Measurements from ENCODE around the gene SLC44A2. TPM values are rescaled to one million over a fixed set of nuclear protein-coding genes. Genes with fewer than 3 reads are reported as not detected.

Gene SLC44A2
- total RNA-seq, 1 donor from 2014 or later: 41.2 TPM

DNA sequence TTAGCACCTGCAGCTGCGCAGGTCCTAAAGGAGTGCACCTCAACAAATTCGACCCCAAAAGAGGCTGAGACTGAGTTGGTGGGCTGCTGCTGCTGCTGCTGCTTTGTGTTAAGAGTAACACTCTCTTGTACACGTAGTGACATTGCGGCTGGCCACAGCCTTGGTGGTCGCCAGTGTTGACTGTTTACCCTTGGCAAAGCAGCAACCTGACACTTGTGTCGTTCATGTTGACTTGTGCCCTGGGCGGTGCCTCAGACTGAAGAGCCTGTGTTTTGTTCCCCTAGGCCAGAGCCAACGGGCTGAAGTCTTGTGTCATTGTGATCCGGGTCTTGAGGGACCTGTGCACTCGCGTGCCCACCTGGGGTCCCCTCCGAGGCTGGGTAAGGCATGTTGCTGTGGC is 53.5 kb downstream of the SLC44A2 start:
- H3K36me3 ChIP-seq (ENCODE audit: control insufficient read depth in 3 of 3, insufficient read depth in 3 of 3, low read length in 3 of 3): peaks cover 75 to 76% (median 76%) of the 10 kb centered on the region in 3 donors
- H3K27me3 ChIP-seq (ENCODE audit: control insufficient read depth in 3 of 3, insufficient read depth in 3 of 3, low read length in 3 of 3): no peaks in the 10 kb centered on the region
- H3K4me3 ChIP-seq (ENCODE audit: low read length in 3 of 3): no peak overlapping the region
- no peaks in the 10 kb centered on the region for H3K4me1 ChIP-seq (ENCODE audit: control insufficient read depth in 3 of 3, insufficient read depth in 3 of 3, low read length in 3 of 3)
- H3K9me3 ChIP-seq (ENCODE audit: control insufficient read depth in 3 of 3, low read length in 3 of 3): no peaks in the 10 kb centered on the region
- no peak overlapping the region for H3K27ac ChIP-seq (ENCODE audit: low read depth, low read length)
- no peak overlapping the region for H3K9ac ChIP-seq (ENCODE audit: low read depth in 1 of 3, low read length in 3 of 3)

DNA sequence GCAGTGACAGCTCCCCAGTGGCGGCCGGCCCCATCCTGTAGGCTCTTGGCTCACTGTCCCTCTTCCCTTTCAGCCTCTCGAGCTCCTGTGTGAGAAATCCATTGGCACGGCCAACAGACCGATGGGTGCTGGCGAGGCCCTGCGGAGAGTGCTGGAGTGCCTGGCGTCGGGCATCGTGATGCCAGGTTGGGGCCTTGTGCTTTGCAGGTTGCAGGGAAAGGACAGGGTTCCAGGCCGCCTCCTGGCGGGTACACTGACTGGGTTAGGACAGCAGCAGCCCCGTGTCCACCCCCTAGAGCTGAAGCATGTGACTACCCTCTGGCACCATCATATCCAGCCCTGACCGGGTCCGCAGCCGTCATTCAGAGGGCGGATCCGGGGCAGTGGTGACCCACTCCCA is 54.4 kb downstream of the SLC44A2 start:
- H3K4me3 ChIP-seq (ENCODE audit: low read length in 3 of 3): no peak overlapping the region
- no peaks in the 10 kb centered on the region for H3K4me1 ChIP-seq (ENCODE audit: control insufficient read depth in 3 of 3, insufficient read depth in 3 of 3, low read length in 3 of 3)
- H3K27ac ChIP-seq (ENCODE audit: low read depth, low read length): no peak overlapping the region
- peaks cover 82 to 85% (median 83%) of the 10 kb centered on the region in 3 donors for H3K36me3 ChIP-seq (ENCODE audit: control insufficient read depth in 3 of 3, insufficient read depth in 3 of 3, low read length in 3 of 3)
- H3K9ac ChIP-seq (ENCODE audit: low read depth in 1 of 3, low read length in 3 of 3): no peak overlapping the region
- H3K9me3 ChIP-seq (ENCODE audit: control insufficient read depth in 3 of 3, low read length in 3 of 3): no peaks in the 10 kb centered on the region
- H3K27me3 ChIP-seq (ENCODE audit: control insufficient read depth in 3 of 3, insufficient read depth in 3 of 3, low read length in 3 of 3): no peaks in the 10 kb centered on the region

DNA sequence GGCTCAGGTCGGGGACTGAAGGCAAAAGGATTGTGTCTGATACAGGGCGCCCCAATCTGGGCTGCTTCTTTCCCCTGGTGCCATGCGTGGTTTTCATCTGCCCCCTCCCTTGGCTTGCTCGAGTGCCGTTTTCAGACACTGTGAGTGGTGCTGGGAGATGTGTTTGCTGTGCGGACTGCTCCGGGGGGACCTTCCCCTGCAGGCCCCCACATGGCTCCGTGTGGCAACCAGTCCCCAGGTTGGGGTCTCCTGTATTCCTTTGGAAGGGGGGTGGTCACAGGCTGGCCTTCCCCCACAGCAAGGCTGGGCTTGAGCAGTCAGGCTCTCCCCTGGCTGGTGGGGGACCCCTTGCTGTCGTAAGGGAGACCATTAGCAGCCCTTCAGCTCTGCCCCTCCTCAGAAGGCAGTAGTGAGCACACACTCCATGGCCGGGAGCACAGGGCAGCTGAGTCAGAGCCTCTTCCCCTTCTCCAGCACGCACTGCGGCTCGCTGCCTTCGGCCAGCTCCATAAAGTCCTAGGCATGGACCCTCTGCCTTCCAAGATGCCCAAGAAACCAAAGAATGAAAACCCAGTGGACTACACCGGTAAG is 55.3 kb downstream of the SLC44A2 start:
- peaks cover 82 to 87% (median 83%) of the 10 kb centered on the region in 3 donors for H3K36me3 ChIP-seq (ENCODE audit: control insufficient read depth in 3 of 3, insufficient read depth in 3 of 3, low read length in 3 of 3)
- no peak overlapping the region for H3K27ac ChIP-seq (ENCODE audit: low read depth, low read length)
- H3K4me1 ChIP-seq (ENCODE audit: control insufficient read depth in 3 of 3, insufficient read depth in 3 of 3, low read length in 3 of 3): no peaks in the 10 kb centered on the region
- no peaks in the 10 kb centered on the region for H3K27me3 ChIP-seq (ENCODE audit: control insufficient read depth in 3 of 3, insufficient read depth in 3 of 3, low read length in 3 of 3)
- no peak overlapping the region for H3K4me3 ChIP-seq (ENCODE audit: low read length in 3 of 3)
- no peaks in the 10 kb centered on the region for H3K9me3 ChIP-seq (ENCODE audit: control insufficient read depth in 3 of 3, low read length in 3 of 3)
- H3K9ac ChIP-seq (ENCODE audit: low read depth in 1 of 3, low read length in 3 of 3): no peak overlapping the region

DNA sequence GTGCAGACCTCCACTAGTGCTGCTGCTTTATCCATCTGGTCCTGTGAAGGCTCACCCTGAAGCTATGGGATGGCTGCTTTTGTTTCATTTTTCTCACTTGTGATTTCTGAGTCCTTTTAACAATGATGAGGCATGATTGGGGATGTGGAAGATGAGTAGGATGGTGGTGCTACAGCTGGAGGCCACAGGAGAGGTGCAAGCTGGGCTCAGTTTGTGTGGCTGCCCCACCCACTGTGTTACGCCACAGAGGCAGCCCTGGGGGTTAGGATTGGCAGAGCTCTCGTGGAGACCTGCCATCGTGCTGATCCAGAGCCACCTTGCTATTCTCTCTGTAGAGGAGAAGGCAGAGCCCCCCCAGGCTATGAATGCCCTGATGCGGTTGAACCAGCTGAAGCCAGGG is 56.3 kb downstream of the SLC44A2 start:
- Histone ChIP-seq H3K9me3 (ENCODE audit: control insufficient read depth in 3 of 3, low read length in 3 of 3) (no peaks in the 10 kb centered on the region), H3K9ac (ENCODE audit: low read depth in 1 of 3, low read length in 3 of 3) (no peak overlapping the region), H3K4me3 (ENCODE audit: low read length in 3 of 3) (no peak overlapping the region), H3K27ac (ENCODE audit: low read depth, low read length) (no peak overlapping the region), H3K27me3 (ENCODE audit: control insufficient read depth in 3 of 3, insufficient read depth in 3 of 3, low read length in 3 of 3) (no peaks in the 10 kb centered on the region), H3K36me3 (ENCODE audit: control insufficient read depth in 3 of 3, insufficient read depth in 3 of 3, low read length in 3 of 3) (peaks cover 84 to 93% (median 85%) of the 10 kb centered on the region in 3 donors), H3K4me1 (ENCODE audit: control insufficient read depth in 3 of 3, insufficient read depth in 3 of 3, low read length in 3 of 3) (peaks cover 0 to 4% (median 0%) of the 10 kb centered on the region in 3 donors)

DNA sequence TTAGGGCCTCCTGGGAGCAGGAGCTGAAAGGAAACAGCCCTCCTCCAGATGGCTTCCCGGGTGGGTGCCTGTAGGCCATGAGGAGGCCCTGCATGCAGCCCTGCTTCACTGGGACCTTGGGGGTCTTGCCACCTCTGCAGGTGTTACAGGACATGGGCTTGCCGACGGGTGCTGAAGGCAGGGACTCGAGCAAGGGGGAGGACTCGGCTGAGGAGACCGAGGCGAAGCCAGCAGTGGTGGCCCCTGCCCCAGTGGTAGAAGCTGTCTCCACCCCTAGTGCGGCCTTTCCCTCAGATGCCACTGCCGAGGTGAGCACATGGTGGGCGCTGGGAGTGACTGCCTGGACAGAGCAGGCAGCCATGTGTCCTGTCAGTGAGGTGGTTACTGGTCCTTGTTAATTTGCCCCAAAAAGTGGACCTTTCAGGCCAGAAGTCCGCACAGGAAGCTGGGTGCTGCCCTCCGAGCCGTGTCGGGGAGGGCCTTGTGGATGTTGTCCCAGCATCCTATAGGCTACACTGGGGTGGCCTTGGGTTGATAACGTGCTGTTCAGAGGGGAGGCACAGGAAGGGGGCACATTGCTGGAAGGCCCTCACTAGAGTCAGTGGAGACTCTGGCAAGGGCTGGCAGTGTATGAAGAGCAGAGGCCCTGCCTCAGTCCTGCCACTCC is 57.2 kb downstream of the SLC44A2 start:
- H3K36me3 ChIP-seq (ENCODE audit: control insufficient read depth in 3 of 3, insufficient read depth in 3 of 3, low read length in 3 of 3): peaks cover 85 to 91% (median 85%) of the 10 kb centered on the region in 3 donors

DNA sequence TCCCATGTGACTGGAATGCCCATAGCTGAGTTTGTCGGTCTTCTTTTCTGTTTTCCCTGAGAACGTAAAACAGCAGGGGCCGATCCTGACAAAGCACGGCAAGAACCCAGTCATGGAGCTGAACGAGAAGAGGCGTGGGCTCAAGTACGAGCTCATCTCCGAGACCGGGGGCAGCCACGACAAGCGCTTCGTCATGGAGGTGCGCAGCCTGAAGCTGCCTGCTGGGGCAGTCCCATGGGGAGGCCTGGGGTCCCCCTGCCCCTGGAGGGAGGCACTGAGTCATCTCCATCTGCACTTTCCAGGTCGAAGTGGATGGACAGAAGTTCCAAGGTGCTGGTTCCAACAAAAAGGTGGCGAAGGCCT is 57.7 kb downstream of the SLC44A2 start:
- H3K36me3 ChIP-seq (ENCODE audit: control insufficient read depth in 3 of 3, insufficient read depth in 3 of 3, low read length in 3 of 3): peaks cover 85 to 91% (median 85%) of the 10 kb centered on the region in 3 donors
- H3K27ac ChIP-seq (ENCODE audit: low read depth, low read length): no peak overlapping the region

More for the DNA sequence above, 57.2 kb downstream of the SLC44A2 start:
- Histone ChIP-seq H3K27me3 (ENCODE audit: control insufficient read depth in 3 of 3, insufficient read depth in 3 of 3, low read length in 3 of 3) (no peaks in the 10 kb centered on the region), H3K27ac (ENCODE audit: low read depth, low read length) (no peak overlapping the region), H3K9ac (ENCODE audit: low read depth in 1 of 3, low read length in 3 of 3) (no peak overlapping the region), H3K4me3 (ENCODE audit: low read length in 3 of 3) (no peak overlapping the region), H3K9me3 (ENCODE audit: control insufficient read depth in 3 of 3, low read length in 3 of 3) (no peaks in the 10 kb centered on the region), H3K4me1 (ENCODE audit: control insufficient read depth in 3 of 3, insufficient read depth in 3 of 3, low read length in 3 of 3) (peaks cover 0 to 9% (median 0%) of the 10 kb centered on the region in 3 donors)

DNA sequence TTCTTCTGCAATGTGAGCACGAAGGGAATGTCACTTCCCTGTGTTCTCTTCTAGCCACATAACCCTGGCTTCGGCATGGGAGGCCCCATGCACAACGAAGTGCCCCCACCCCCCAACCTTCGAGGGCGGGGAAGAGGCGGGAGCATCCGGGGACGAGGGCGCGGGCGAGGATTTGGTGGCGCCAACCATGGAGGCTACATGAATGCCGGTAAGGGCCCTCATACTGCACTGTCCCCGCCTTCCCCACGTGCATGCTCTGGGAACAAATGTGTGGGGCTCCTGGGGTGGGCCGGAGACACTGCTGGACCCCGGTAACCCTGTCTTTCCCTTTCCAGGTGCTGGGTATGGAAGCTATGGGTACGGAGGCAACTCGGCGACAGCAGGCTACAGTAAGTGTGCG is 58.2 kb downstream of the SLC44A2 start:
- no peak overlapping the region for H3K9ac ChIP-seq (ENCODE audit: low read depth in 1 of 3, low read length in 3 of 3)
- no peaks in the 10 kb centered on the region for H3K9me3 ChIP-seq (ENCODE audit: control insufficient read depth in 3 of 3, low read length in 3 of 3)
- H3K27ac ChIP-seq (ENCODE audit: low read depth, low read length): no peak overlapping the region
- H3K27me3 ChIP-seq (ENCODE audit: control insufficient read depth in 3 of 3, insufficient read depth in 3 of 3, low read length in 3 of 3): no peaks in the 10 kb centered on the region
- no peak overlapping the region for H3K4me3 ChIP-seq (ENCODE audit: low read length in 3 of 3)
- peaks cover 0 to 9% (median 0%) of the 10 kb centered on the region in 3 donors for H3K4me1 ChIP-seq (ENCODE audit: control insufficient read depth in 3 of 3, insufficient read depth in 3 of 3, low read length in 3 of 3)
- peaks cover 86 to 91% (median 86%) of the 10 kb centered on the region in 3 donors for H3K36me3 ChIP-seq (ENCODE audit: control insufficient read depth in 3 of 3, insufficient read depth in 3 of 3, low read length in 3 of 3)

More for the DNA sequence above, 57.7 kb downstream of the SLC44A2 start:
- H3K9ac ChIP-seq (ENCODE audit: low read depth in 1 of 3, low read length in 3 of 3): no peak overlapping the region
- H3K4me1 ChIP-seq (ENCODE audit: control insufficient read depth in 3 of 3, insufficient read depth in 3 of 3, low read length in 3 of 3): peaks cover 0 to 9% (median 0%) of the 10 kb centered on the region in 3 donors
- H3K27me3 ChIP-seq (ENCODE audit: control insufficient read depth in 3 of 3, insufficient read depth in 3 of 3, low read length in 3 of 3): no peaks in the 10 kb centered on the region
- no peak overlapping the region for H3K4me3 ChIP-seq (ENCODE audit: low read length in 3 of 3)
- H3K9me3 ChIP-seq (ENCODE audit: control insufficient read depth in 3 of 3, low read length in 3 of 3): no peaks in the 10 kb centered on the region

DNA sequence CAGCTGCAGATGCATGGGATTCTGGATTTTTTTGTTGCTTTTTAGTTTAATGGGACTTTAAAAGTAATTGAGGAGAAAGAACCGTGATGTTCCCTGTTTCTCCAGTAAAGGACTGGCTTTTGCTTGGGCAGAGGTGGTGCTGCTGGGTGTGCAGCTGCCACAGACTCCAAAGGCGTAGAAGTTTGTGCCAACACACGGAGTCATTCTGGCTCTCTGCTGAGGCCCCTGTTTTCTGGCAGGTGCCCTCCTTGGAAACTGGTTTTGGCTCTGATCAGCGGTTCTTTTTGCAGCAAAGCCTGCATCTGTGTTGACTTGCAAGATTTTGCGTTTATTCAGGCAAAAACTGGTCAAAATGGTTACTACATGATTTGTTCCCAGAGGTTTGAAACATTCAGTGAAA is 59.9 kb downstream of the SLC44A2 start:
- Histone ChIP-seq H3K4me1 (ENCODE audit: control insufficient read depth in 3 of 3, insufficient read depth in 3 of 3, low read length in 3 of 3) (peaks cover 0 to 9% (median 0%) of the 10 kb centered on the region in 3 donors), H3K4me3 (ENCODE audit: low read length in 3 of 3) (no peak overlapping the region), H3K9ac (ENCODE audit: low read depth in 1 of 3, low read length in 3 of 3) (no peak overlapping the region), H3K36me3 (ENCODE audit: control insufficient read depth in 3 of 3, insufficient read depth in 3 of 3, low read length in 3 of 3) (peaks cover 84 to 89% (median 85%) of the 10 kb centered on the region in 3 donors), H3K9me3 (ENCODE audit: control insufficient read depth in 3 of 3, low read length in 3 of 3) (no peaks in the 10 kb centered on the region), H3K27ac (ENCODE audit: low read depth, low read length) (no peak overlapping the region), H3K27me3 (ENCODE audit: control insufficient read depth in 3 of 3, insufficient read depth in 3 of 3, low read length in 3 of 3) (no peaks in the 10 kb centered on the region)

DNA sequence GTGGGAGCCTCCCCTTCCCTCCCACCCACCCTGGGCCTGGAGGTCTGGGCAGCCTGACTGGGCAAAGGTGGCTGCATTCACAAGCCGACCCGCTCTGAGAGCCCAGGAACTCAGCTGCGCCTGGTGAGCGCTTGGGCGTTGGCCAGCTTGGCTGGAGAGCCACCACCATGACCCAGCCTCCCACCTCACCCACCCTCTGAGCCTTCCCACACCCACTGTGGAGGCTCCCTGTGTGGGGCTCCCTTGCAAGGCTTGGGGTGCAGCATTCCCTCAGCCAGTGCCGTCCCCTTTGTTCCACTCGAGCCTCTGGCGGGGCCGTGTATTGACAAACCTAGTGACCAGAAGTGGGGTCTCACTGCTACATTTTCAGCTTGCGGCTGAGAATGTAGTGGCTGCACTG is 60.8 kb downstream of the SLC44A2 start:
- Histone ChIP-seq H3K27me3 (ENCODE audit: control insufficient read depth in 3 of 3, insufficient read depth in 3 of 3, low read length in 3 of 3) (no peaks in the 10 kb centered on the region), H3K9me3 (ENCODE audit: control insufficient read depth in 3 of 3, low read length in 3 of 3) (no peaks in the 10 kb centered on the region), H3K36me3 (ENCODE audit: control insufficient read depth in 3 of 3, insufficient read depth in 3 of 3, low read length in 3 of 3) (peaks cover 82 to 85% (median 84%) of the 10 kb centered on the region in 3 donors), H3K27ac (ENCODE audit: low read depth, low read length) (no peak overlapping the region), H3K4me1 (ENCODE audit: control insufficient read depth in 3 of 3, insufficient read depth in 3 of 3, low read length in 3 of 3) (peaks cover 0 to 9% (median 0%) of the 10 kb centered on the region in 3 donors), H3K4me3 (ENCODE audit: low read length in 3 of 3) (no peak overlapping the region), H3K9ac (ENCODE audit: low read depth in 1 of 3, low read length in 3 of 3) (no peak overlapping the region)
